Measurements from ENCODE around the gene PIAS4. TPM values are rescaled to one million over a fixed set of nuclear protein-coding genes. Genes with fewer than 3 reads are reported as not detected.
A peak's percentile ranks its signal among the peaks of the same experiment; 100 is the strongest.

Gene PIAS4
- 22.0 and 25.2 TPM in 2 replicates for total RNA-seq

GRCh38 chr19:4007021-4007835 lies at the start of gene PIAS4:
Gene PIAS4 (plus strand): TSS chr19:4007736. CDS start chr19:4007761, 25 bp downstream.

GRCh38 chr19:3970808-3971598 lies 36.5 kb upstream of the PIAS4 start, which contains the start of gene DAPK3:
Gene DAPK3 (minus strand): TSS chr19:3971099. CDS start chr19:3969735, 1,364 bp downstream.

GRCh38 chr19:3984908-3985642 lies 22.5 kb upstream of the PIAS4 start, which contains the start of gene EEF2:
Gene EEF2 (minus strand): TSS chr19:3985463. CDS start chr19:3985380, 83 bp downstream.

GRCh38 chr19:4066682-4067395 lies 59.3 kb downstream of the PIAS4 start, which contains the start of gene ZBTB7A:
Gene ZBTB7A (minus strand): TSS chr19:4066899. CDS start chr19:4055232, 11,667 bp downstream.

Small RNA genes within 50 kb of the gene (small RNA-seq; reads per million reads assigned to genes)
- gene SNORD37: 18.4 reads per million, percentile 95 among the genes with 10 or more reads in this experiment

Other genes with a start within 250 kb of the PIAS4 start
- gene APBA3, start 246.0 kb upstream of the PIAS4 start, total RNA-seq: 22.1 and 22.5 TPM in 2 replicates
- gene MRPL54, start 245.1 kb upstream of the PIAS4 start, total RNA-seq: 21.1 and 38.6 TPM in 2 replicates
- gene RAX2, start 235.5 kb upstream of the PIAS4 start, total RNA-seq: not detected in 2 replicates
- not detected in 2 replicates for gene MATK, start 221.4 kb upstream of the PIAS4 start, total RNA-seq
- under 0.01 TPM in 1 of 2 replicates, not detected in the other for gene ZFR2, start 138.7 kb upstream of the PIAS4 start, total RNA-seq
- gene ATCAY, start 127.1 kb upstream of the PIAS4 start, total RNA-seq: not detected in 2 replicates
- gene NMRK2, start 74.7 kb upstream of the PIAS4 start, total RNA-seq: not detected in 2 replicates
- gene DAPK3, start 36.6 kb upstream of the PIAS4 start, total RNA-seq: 183 and 257 TPM in 2 replicates
- 3,111 and 3,559 TPM in 2 replicates for gene EEF2, start 22.3 kb upstream of the PIAS4 start, total RNA-seq
- 53.7 and 60.8 TPM in 2 replicates for gene ZBTB7A, start 59.2 kb downstream of the PIAS4 start, total RNA-seq
- 150 and 156 TPM in 2 replicates for gene MAP2K2, start 116.4 kb downstream of the PIAS4 start, total RNA-seq
- gene CREB3L3, start 145.9 kb downstream of the PIAS4 start, total RNA-seq: not detected in 2 replicates
- 11.4 and 14.9 TPM in 2 replicates for gene SIRT6, start 174.8 kb downstream of the PIAS4 start, total RNA-seq
- 0.49 and 0.61 TPM in 2 replicates for gene ANKRD24, start 175.0 kb downstream of the PIAS4 start, total RNA-seq
- gene EBI3, start 221.8 kb downstream of the PIAS4 start, total RNA-seq: not detected in 2 replicates
- 16.6 and 19.6 TPM in 2 replicates for gene YJU2, start 239.3 kb downstream of the PIAS4 start, total RNA-seq